ENCODE results near the gene JADE2.

GRCh38 chr5:134538296-134538695, 12.8 kb downstream of the JADE2 start:
- TF ChIP-seq CTCF (IDR thresholded peaks at IDR 0.05; ENCODE audit: control extremely low read depth in 1 of 3, insufficient read depth in 1 of 3, low read depth in 1 of 3, low read length in 3 of 3): no peak
- TF ChIP-seq EZH2 (IDR thresholded peaks at IDR 0.05; ENCODE audit: low read depth, low read length, severe bottlenecking): no peak
- TF ChIP-seq POLR2A (IDR thresholded peaks at IDR 0.05; ENCODE audit: control extremely low read depth in 1 of 2, low read depth in 2 of 2, low read length in 2 of 2): no peak
- TF ChIP-seq CHD2 (IDR thresholded peaks at IDR 0.05; ENCODE audit: low read length): no peak
- TF ChIP-seq ZNF274 (IDR thresholded peaks at IDR 0.05; ENCODE audit: borderline replicate concordance, extremely low read depth, low read length): no peak
- no peak for TF ChIP-seq SRF (IDR thresholded peaks at IDR 0.05; ENCODE audit: low read depth, low read length)

Data from H1 (cell line).